Adipose tissue (tissue), 3 donors: ENCODE results near the gene GDF2. TPM values are rescaled to one million over a fixed set of nuclear protein-coding genes. Genes with fewer than 3 reads are reported as not detected.

Experiments
- H3K27ac ChIP-seq: one replicate; pipeline ENCODE4 v1.5.1; 2013; ENCODE audit warnings: low read depth, low read length
- WGBS, 3 donors: extraction: QIAGEN DNeasy Blood & Tissue Kit; methylation state at CpG; one replicate each; pipeline ENCODE4 v1.1.7; 2013; 5-methylcytosine and 5-hydroxymethylcytosine counted together
- polyA plus RNA-seq, 3 donors: library from polyadenylated mRNA; stranded (reverse); fragments of 200-250 nt; gene quantifications; one replicate each; pipeline ENCODE4 v1.2.3, GENCODE V29; 2013
- donor health status: healthy with polysubstance abuse.
- donor health status: Bipolar disorder and iron deficiency.
- donor health status: healthy.

GDF2 gene
- polyA plus RNA-seq, 3 donors, result not detected

DNA sequence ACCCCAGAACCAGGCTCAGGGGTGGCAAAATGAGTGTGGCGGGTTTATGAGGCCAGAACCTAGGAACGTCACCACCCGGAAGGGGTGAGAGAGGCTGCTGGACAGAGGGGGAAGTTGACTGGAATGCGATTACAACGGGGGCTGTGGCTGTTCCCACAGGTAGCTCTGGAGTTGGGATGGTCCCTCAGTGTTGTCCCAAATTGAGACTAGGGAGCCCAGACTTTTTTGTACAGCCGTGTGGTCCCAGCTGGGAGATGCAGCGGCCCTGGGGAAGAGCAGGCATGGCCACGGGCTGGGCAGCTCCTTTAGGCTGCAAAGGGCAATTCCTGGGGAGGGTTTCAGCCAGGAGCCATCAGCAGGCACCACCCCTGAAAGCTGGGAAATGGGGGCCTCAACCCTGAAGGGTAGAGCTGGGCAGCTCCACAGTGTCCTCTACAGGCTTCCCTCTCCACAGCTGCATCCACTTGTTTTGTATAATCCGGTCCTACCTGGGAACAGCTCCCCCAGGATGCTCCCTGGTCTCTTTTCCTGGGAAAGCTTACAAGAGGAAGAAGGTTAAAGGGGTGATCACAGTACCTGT lies 33.2 kb upstream of the GDF2 start:
- WGBS, 3 donors, result 65 to 79% (median 77%) methylated on average over 9 of the region's 9 CpGs
- no peak overlapping the region for H3K27ac ChIP-seq

DNA sequence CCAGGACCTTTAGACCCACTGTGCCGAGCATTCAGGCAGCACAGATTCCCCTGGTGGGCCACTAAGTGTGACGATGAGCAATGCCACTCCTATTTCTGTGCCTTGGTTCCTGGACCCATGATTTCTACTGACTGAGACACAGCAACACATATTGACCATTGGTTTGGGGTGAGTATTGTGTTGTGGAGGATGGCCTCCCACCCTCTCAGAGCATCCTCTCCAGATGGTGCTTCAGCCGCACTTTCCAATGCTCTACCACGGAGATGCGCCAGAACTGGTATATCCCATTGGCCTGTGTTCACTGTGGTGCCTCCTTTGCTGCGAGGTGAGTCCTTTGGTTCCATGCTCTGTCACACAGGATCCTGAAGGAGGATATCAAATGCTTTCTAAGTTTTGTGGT lies 32.3 kb upstream of the GDF2 start:
- 91 to 95% (median 94%) methylated on average over 6 of the region's 6 CpGs for WGBS, 3 donors
- H3K27ac ChIP-seq, result no peak overlapping the region

- WGBS, 3 donors, result 78 to 85% (median 81%) methylated on average over 3 of the region's 3 CpGs
- no peak overlapping the region for H3K27ac ChIP-seq
Measured at GRCh38 chr10:47290338-47290737, 31.9 kb upstream of the GDF2 start.

DNA sequence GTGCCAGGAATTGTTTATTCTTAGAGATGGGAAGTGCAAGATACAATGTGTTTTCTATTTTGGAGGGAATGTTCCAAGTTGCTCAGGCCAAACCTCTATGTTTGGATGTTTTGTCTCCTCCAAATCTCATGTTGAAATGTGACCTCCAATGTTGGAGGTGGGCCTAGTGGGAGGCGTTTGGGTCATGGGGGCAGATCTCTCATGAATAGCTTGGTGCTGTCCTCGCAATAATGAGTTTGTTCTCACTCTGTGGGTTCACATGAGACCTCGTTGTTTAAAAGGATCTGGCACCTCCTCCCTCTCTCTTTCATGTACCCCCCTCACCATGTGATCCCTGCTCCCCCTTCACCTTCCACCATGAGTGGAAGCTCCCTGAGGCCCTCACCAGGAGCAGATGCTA lies 30.6 kb upstream of the GDF2 start:
- no peak overlapping the region for H3K27ac ChIP-seq
- WGBS, 3 donors, result 53 to 68% (median 64%) methylated on average over 3 of the region's 3 CpGs

GRCh38 chr10:47294057-47294456 lies 28.2 kb upstream of the GDF2 start:
- WGBS, 3 donors, result 94 to 97% (median 96%) methylated on average over 9 of the region's 9 CpGs

DNA sequence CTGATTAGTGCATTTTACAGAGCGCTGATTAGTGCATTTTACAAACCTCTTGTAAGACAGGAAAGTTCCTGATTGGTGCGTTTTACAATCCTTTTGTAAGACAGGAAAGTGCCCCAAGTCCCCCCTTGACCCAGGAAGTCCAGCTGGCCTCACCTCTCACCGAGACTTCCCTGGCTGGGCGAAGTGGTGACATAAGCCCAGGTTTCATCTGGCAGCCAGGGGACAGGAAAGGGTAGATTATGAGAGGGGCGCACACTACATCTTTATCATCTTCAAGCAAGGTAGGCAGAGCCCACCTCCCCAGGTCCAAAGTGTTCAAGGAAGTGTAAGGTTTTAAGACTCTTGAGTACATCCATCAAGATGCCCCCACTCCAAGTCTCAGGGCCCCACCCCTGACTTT lies 27.8 kb upstream of the GDF2 start:
- no peak overlapping the region for H3K27ac ChIP-seq
- 79 to 91% (median 86%) methylated on average over 5 of the region's 5 CpGs for WGBS, 3 donors

More at GRCh38 chr10:47294057-47294456, 28.2 kb upstream of the GDF2 start:
- no peak overlapping the region for H3K27ac ChIP-seq

DNA sequence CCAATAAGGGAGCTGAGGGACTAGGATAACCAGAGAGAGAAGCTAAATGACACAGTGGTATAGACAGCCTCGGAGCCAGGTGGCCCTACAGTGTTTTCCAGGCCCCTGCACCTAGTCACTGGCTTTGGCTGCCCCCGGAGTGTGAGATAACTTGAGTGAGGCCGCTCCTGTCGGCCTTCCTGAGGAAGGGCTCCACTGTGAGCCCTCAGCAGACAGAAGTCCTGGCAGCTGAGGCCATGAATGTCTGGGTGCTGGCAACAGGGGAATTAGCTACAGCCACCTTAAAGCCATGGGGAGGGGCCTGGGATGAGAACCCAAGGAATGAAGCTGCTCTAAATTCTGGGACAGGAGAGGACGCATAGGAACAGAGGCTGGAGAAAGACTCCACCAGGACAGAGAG lies 26.8 kb upstream of the GDF2 start:
- H3K27ac ChIP-seq, result no peak overlapping the region
- 83 to 93% (median 88%) methylated on average over 5 of the region's 5 CpGs for WGBS, 3 donors

- WGBS, 3 donors, result 34 to 65% (median 43%) methylated on average over 12 of the region's 12 CpGs
- no peak overlapping the region for H3K27ac ChIP-seq
Measured at GRCh38 chr10:47296156-47296894, 25.9 kb upstream of the GDF2 start.

DNA sequence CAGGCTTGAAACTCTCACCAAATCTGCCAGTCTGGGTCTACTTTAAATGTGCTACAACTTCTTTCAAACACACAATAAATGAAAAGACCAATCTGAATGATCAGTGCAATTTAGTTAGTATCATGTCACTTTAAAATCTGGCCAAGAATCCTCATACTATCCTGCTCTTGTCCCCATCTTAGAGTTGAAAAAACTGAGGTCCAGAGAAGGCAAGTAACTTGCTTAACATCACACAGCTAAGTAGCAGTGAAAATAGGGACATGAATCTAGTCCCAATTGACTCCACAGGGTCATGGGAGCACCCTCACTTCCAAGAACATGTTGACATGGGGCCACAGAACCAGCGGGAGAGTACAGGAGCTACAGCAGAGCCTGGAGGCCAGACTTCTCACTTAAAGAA lies 25.3 kb upstream of the GDF2 start:
- no peak overlapping the region for H3K27ac ChIP-seq
- 47 to 85% (median 70%) methylated on average over 1 of the region's 1 CpG for WGBS, 3 donors

DNA sequence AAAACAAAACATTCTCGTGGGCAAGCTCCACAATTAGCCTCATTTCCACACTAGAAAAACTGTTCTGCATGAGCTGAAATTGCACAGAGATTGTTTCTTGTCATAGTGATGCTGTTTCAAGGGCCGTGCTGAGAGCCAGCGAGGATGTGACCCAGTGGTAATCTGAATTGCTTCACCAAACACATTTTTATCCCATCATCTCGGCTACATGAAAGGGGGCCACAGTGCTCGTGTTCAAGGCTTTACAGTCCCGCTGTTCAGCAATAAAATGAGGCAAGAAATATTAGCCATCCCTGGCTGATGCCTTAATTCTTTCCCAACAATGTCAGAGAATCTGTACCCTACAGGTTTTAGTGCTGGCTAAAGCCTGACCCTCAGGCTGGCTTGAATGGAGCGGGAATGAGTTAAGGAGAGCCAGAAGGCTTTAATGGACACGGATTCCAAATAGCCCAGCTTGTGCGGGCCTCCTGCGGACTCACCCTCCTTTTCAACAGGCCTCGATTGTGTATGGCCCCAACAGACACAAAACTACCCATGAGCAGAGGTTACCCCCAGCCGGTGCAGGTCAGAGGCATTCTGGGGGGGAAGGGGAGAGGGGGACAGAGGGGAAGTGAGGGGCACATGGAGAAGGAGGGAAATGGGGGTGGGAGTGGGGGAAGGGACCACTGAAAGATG lies 24.3 kb upstream of the GDF2 start:
- no peak overlapping the region for H3K27ac ChIP-seq
- 89 to 90% (median 90%) methylated on average over 12 of the region's 12 CpGs for WGBS, 3 donors

DNA sequence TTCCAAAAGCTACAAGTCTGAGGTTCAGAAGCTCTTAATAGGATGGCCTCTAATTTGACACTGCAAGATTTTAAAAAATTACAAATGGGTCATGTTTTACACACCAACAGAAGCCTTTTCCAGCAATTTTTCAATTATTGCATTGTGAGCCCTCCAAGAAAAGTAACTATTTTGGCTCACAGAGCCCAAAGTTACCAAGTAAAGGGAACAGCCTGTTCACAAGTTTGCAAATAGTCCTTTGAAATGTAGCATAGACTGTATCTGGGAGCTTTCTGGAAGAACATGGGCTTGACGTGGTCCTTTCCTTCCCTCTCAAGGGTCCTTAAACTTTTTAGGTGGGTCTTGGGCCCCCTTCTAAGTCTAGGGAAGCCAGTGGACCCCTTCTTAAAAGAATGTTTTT lies 23.5 kb upstream of the GDF2 start:
- WGBS, 3 donors, result 70 to 92% (median 83%) methylated on average over 1 of the region's 1 CpG
- no peak overlapping the region for H3K27ac ChIP-seq

GRCh38 chr10:47299611-47300428 lies 22.4 kb upstream of the GDF2 start, which contains the start of gene GDF10:
Gene GDF10 (plus strand): TSS chr10:47300197. CDS start chr10:47300652, 455 bp downstream.
- no peak within 1 kb of the TSS for H3K27ac ChIP-seq
- WGBS, 3 donors, result 4 to 6% (median 5%) methylated on average over 31 to 64 of the region's 64 CpGs

- WGBS, 3 donors, result 1 to 4% (median 3%) methylated on average over 55 to 57 of the region's 57 CpGs
- no peak overlapping the region for H3K27ac ChIP-seq
Measured at GRCh38 chr10:47300429-47300931, 21.8 kb upstream of the GDF2 start.

DNA sequence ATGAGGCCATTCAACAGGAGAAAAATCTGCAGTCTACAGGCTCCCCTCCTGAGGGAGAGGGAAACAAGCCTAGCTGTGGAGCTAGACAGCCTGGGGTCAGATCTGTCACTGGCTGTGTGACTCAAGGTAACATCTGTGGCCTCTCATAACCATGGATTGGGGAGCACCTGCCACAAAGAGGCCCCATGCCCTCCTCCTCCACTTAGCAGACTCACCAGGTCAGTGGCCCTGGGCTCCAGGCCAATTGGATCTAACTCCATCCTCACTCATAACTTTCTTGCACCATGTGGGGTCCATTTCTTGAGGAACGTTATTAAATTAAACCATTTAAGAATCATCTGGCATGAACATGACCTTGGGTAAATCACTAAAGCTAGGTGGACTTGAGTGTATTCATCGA lies 20.4 kb upstream of the GDF2 start:
- no peak overlapping the region for H3K27ac ChIP-seq
- WGBS, 3 donors, result 38 to 84% (median 81%) methylated on average over 2 of the region's 2 CpGs

DNA sequence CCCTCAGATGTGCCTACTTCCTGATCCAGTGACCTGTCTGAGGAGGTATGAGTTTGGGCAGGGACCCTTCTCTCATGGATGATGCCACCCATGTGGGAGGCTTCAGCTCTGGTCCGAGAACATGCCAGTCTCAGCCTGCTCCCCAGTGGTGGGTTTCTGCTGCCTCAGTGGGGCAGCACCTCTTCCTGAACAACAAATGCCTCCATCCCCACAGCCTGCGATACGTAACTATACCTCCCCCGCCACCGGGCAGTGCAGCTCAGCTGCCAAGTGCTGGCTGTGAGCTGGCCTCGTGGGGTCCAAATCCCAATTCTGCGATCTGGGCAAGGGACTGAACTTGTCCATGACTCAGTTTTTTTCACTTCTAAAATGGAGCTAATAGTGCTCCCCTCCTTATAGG lies 19.1 kb upstream of the GDF2 start:
- WGBS, 3 donors, result 89 to 91% (median 91%) methylated on average over 7 of the region's 7 CpGs

GRCh38 chr10:47303866-47304265 lies 18.4 kb upstream of the GDF2 start:
- WGBS, 3 donors, result 61 to 91% (median 86%) methylated on average over 6 of the region's 6 CpGs

More for the DNA sequence above, 19.1 kb upstream of the GDF2 start:
- no peak overlapping the region for H3K27ac ChIP-seq

DNA sequence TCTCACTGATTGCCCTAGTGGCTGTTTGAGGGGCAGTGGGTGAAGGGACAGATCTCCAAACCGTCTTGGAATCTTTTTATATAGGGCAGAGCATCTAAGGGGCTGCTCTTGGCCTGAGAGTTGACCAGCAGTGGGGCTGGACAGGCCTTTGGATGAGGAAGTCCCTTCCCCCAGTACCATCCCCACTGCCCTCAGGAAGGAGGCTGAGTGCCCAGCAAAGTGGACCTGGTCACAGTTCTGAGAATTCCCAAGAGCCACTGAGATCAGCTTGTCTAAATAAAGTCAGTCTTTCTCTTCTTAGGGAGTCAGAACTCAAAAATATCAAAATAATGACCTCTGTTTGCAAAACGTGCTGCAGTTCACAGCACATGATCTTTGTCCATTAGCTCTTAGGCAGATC lies 16.7 kb upstream of the GDF2 start:
- 31 to 59% (median 57%) methylated on average over 2 of the region's 2 CpGs for WGBS, 3 donors
- H3K27ac ChIP-seq, result no peak overlapping the region

More at GRCh38 chr10:47303866-47304265, 18.4 kb upstream of the GDF2 start:
- no peak overlapping the region for H3K27ac ChIP-seq

- H3K27ac ChIP-seq, result no peak overlapping the region
- 49 to 63% (median 62%) methylated on average over 10 of the region's 10 CpGs for WGBS, 3 donors
Measured at GRCh38 chr10:47306387-47307210, 15.7 kb upstream of the GDF2 start.
